Sigmoid colon (tissue), 3 donors: ENCODE data around the gene TCOF1.

Source experiments
- CTCF ChIP-seq, 4 experiments: fragments of 450-650 bp in 3 of 4; fragments of 200-600 bp in 1 of 4; IDR thresholded peaks; one replicate each; pipeline ENCODE4 v1.5.1; 2016 to 2019; ENCODE audit warnings: antibody characterized with exemption in 4 of 4, mild to moderate bottlenecking in 3 of 4, moderate library complexity in 2 of 4
- POLR2A ChIP-seq, 2 donors: fragments of 450-650 bp; IDR thresholded peaks; one replicate each; pipeline ENCODE4 v1.6.1; 2016; ENCODE audit warnings: antibody characterized with exemption in 2 of 2, mild to moderate bottlenecking in 2 of 2, moderate library complexity in 2 of 2

GRCh38 chr5:150353032-150353675 is 4.3 kb upstream of the TCOF1 start:
- no peak for TF ChIP-seq CTCF (IDR thresholded peaks at IDR 0.05)
- no peak for TF ChIP-seq POLR2A (IDR thresholded peaks at IDR 0.05)
